GM12878 (cell line): ENCODE measurements around the gene CNTN4. TPM values are rescaled to one million over a fixed set of nuclear protein-coding genes. Genes with fewer than 3 reads are reported as not detected.

Experiments used
- ATAC-seq: fragments of 200-7000 bp; cut with Tn5 transposase; 3 replicates; pipeline ENCODE4 v1.9.1; 2020; ENCODE audit warnings: mild to moderate bottlenecking, moderate library complexity
- BruUV-seq: library from RNA; stranded (reverse); fragments of 400-500 nt; replicated peaks from 2 replicates; lab custom pipeline; 2021; lab: Mats Ljungman, UMichigan
- CTCF ChIA-PET: fragments of 300-600 bp; sonication (Branson Sonifier 250); formaldehyde crosslinking; extraction: SDS; loops from one replicate; lab custom pipeline; 2021; ENCODE audit warnings: inconsistent platforms; lab: Yijun Ruan, JAX
- POLR2A ChIA-PET: fragments of 350-600 bp; formaldehyde crosslinking; extraction: SDS; loops from one replicate; lab custom pipeline; 2021; ENCODE audit warnings: inconsistent platforms; lab: Charles Lee
- RAD21 ChIA-PET: fragments of 300-600 bp; sonication (Branson Sonifier 250); formaldehyde crosslinking; loops from one replicate; lab custom pipeline; 2023; ENCODE audit warnings: antibody characterized with exemption; ENCODE audit not compliant: unreplicated experiment; lab: Charles Lee
- SMC1A ChIA-PET: fragments of 300-600 bp; sonication (Branson Sonifier 250); formaldehyde crosslinking; loops from one replicate; lab custom pipeline; 2023; ENCODE audit not compliant: unreplicated experiment, uncharacterized antibody; lab: Charles Lee
- DNase-seq: peaks from one replicate; pipeline ENCODE4 v3.0.0-alpha.2; 2011; ENCODE audit warnings: low read depth, low spot score
- FAIRE-seq: peaks from 3 replicates; lab custom pipeline; 2011; peaks lifted over from hg19 to GRCh38; lab: Jason Lieb, UNC
- H2AFZ ChIP-seq: 2 replicates; pipeline ENCODE4 v1.6.0; 2011; ENCODE audit warnings: low read depth, low read length, control low read depth; ENCODE audit not compliant: control insufficient read depth
- H3K27ac ChIP-seq: 2 replicates; pipeline ENCODE4 v1.5.1; 2011; ENCODE audit warnings: control low read depth; ENCODE audit not compliant: control insufficient read depth, insufficient read depth
- H3K27me3 ChIP-seq, 2 experiments: replicated peaks in 1 of 2; 2 replicates each; pipeline versions ENCODE4 v1.6.0 to v1.6.1; 2011; ENCODE audit warnings: low read length in 1 of 2; ENCODE audit not compliant: control insufficient read depth in 2 of 2, insufficient read depth in 2 of 2
- H3K36me3 ChIP-seq, 2 experiments: 2 replicates each; pipeline ENCODE4 v1.5.1; 2011; ENCODE audit warnings: low read length in 1 of 2; ENCODE audit not compliant: control insufficient read depth in 2 of 2, insufficient read depth in 2 of 2
- H3K4me1 ChIP-seq: 2 replicates; pipeline ENCODE4 v1.6.1; 2011; ENCODE audit warnings: mild to moderate bottlenecking, low read length, moderate library complexity, mixed read lengths; ENCODE audit not compliant: control insufficient read depth, insufficient read depth
- H3K4me2 ChIP-seq: 2 replicates; pipeline ENCODE4 v1.6.0; 2011; ENCODE audit warnings: control low read depth; ENCODE audit not compliant: control insufficient read depth, insufficient read depth
- H3K4me3 ChIP-seq: fragments of 200-600 bp; sonication (generic); 2 replicates; pipeline ENCODE4 v1.5.1; 2016
- H3K79me2 ChIP-seq: 2 replicates; pipeline ENCODE4 v1.6.0; 2011; ENCODE audit warnings: low read length; ENCODE audit not compliant: control insufficient read depth, insufficient read depth
- H3K9ac ChIP-seq: 2 replicates; pipeline ENCODE4 v1.8.0; 2011; ENCODE audit warnings: low read length, control low read depth, mixed read lengths; ENCODE audit not compliant: control insufficient read depth, insufficient read depth
- H3K9me3 ChIP-seq: replicated peaks from 3 replicates; pipeline ENCODE4 v1.5.1; 2011; ENCODE audit warnings: mild to moderate bottlenecking, low read length; ENCODE audit not compliant: control insufficient read depth, insufficient read depth
- H4K20me1 ChIP-seq: 2 replicates; pipeline ENCODE4 v1.6.0; 2011; ENCODE audit not compliant: control insufficient read depth, insufficient read depth
- CREM ChIP-seq: IDR thresholded peaks from 2 replicates; pipeline ENCODE4 v1.6.1; 2014; ENCODE audit warnings: antibody characterized with exemption, low read depth
- CUX1 ChIP-seq: IDR thresholded peaks from 2 replicates; pipeline ENCODE4 v1.6.1; 2012; ENCODE audit warnings: improper control_type of control experiment, low read depth, low read length; ENCODE audit not compliant: insufficient replicate concordance
- E2F8 ChIP-seq: fragments of 450-650 bp; IDR thresholded peaks from 2 replicates; pipeline ENCODE4 v1.6.1; 2018; ENCODE audit warnings: mild to moderate bottlenecking, low read depth, moderate library complexity; ENCODE audit not compliant: partially characterized antibody
- HDAC2 ChIP-seq: fragments of 200-600 bp; sonication (generic); IDR thresholded peaks from 2 replicates; pipeline ENCODE4 v1.6.1; 2017
- IKZF2 ChIP-seq, 2 experiments: fragments of 450-650 bp; IDR thresholded peaks; 2 replicates each; pipeline ENCODE4 v1.6.1; 2017; ENCODE audit warnings: mild to moderate bottlenecking in 2 of 2, moderate library complexity in 2 of 2
- KAT2A ChIP-seq: conservative IDR thresholded peaks from 2 replicates; pipeline ENCODE4 v1.6.1; 2011; ENCODE audit warnings: low read depth, low read length; ENCODE audit not compliant: control insufficient read depth
- MYB ChIP-seq: fragments of 150-350 bp; IDR thresholded peaks from 2 replicates; pipeline ENCODE4 v1.6.1; 2014; ENCODE audit warnings: mild to moderate bottlenecking, low read depth, low read length, borderline replicate concordance
- PRDM15 ChIP-seq: fragments of 450-650 bp; formaldehyde crosslinking; IDR thresholded peaks from 2 replicates; pipeline ENCODE4 v1.4.0; 2020; ENCODE audit warnings: mild to moderate bottlenecking, moderate library complexity
- SIX5 ChIP-seq: IDR thresholded peaks from 2 replicates; pipeline ENCODE4 v1.6.1; 2011; ENCODE audit warnings: mild to moderate bottlenecking, low read depth, low read length, moderate library complexity; ENCODE audit not compliant: severe bottlenecking
- YBX1 ChIP-seq: fragments of 450-650 bp; IDR thresholded peaks from 2 replicates; pipeline ENCODE4 v1.6.1; 2016; ENCODE audit warnings: antibody characterized with exemption
- WGBS: methylation state at CpG from one replicate; pipeline ENCODE4 v1.1.6; 2016; ENCODE audit warnings: low lambda C conversion rate; ENCODE audit not compliant: insufficient replicate concordance, insufficient coverage; ENCODE audit errors: missing lambda C conversion rate; 5-methylcytosine and 5-hydroxymethylcytosine counted together
- in situ Hi-C: fragments of 300-500 bp; cut with MboI; formaldehyde crosslinking; loops from 9 replicates; pipeline ENCODE4 v1.14.3; 2018; ENCODE audit warnings: mixed read lengths
- intact Hi-C: fragments of 100-400 bp; cut with micrococcal nuclease; formaldehyde crosslinking; loops from one replicate; pipeline ENCODE4 v1.14.2; 2022; ENCODE audit not compliant: unreplicated experiment
- polyA plus RNA-seq, 11 experiments: library from polyadenylated mRNA; depleted of rRNA in 4 of 11; unstranded in 6 of 11; stranded (reverse) in 5 of 11; fragments of >200 nt; fragmentation: Nextera tagmentation in 4 of 11; fragmentation: Illumina TruSeq in 1 of 11; extraction: Ambion mirVana in 4 of 11; extraction: Trizol in 1 of 11; gene quantifications; 1 replicate in 1 of 11; 2 replicates in 10 of 11; pipeline versions ENCODE4 v1.2.1 to v1.2.3, GENCODE V29; 2011 to 2016; ENCODE audit warnings: inconsistent platforms in 2 of 11, missing spikeins in 2 of 11, low read depth in 1 of 11
- total RNA-seq, 4 experiments: library from RNA; depleted of rRNA in 3 of 4; stranded (reverse); fragments of >200 nt in 3 of 4; fragmentation: Illumina TruSeq in 1 of 4; extraction: Trizol in 1 of 4; gene quantifications; 2 replicates each; pipeline versions ENCODE4 v1.2.1 to v1.2.3, GENCODE V29; 2013 to 2021

The CNTN4 gene
- total and polyA plus RNA-seq, 10 of the 15 experiments (the other 5 are each of a cell fraction or from before 2014, with no cell fraction given): 0.05 to 0.43 (median 0.15) TPM; not detected in 1

GRCh38 chr3:2283818-2284217, 185.2 kb downstream of the CNTN4 start (continued):
- TF ChIP-seq SIX5: no peak

- WGBS: 46% methylated on average over 3 of the region's 3 CpGs
- CTCF ChIA-PET: no interaction called here
- Histone ChIP-seq H3K79me2 (no peaks in the 10 kb centered on the region), H2AFZ (no peak overlapping the region), H3K4me1 (no peaks in the 10 kb centered on the region), H3K9ac (no peak overlapping the region), H3K27me3 (no peaks in the 10 kb centered on the region), H3K9me3 (no peaks in the 10 kb centered on the region), H3K27ac (no peak overlapping the region), H4K20me1 (no peaks in the 10 kb centered on the region), H3K4me2 (no peak overlapping the region), H3K4me3 (no peak overlapping the region), H3K36me3 (no peaks in the 10 kb centered on the region)
- no TSS peak for BruUV-seq
- ATAC-seq: no peak
- in situ Hi-C loops (no loop called here), intact Hi-C loops (no loop called here)
- DNase-seq: no peak
- RAD21 ChIA-PET: no interaction called here
- SMC1A ChIA-PET: interaction anchor here (1.0 kb wide), 1 partner anchor 14 kb away, joined by 3 read pairs; no protein-coding TSS in a partner anchor
- no peak for TF ChIP-seq HDAC2
- TF ChIP-seq KAT2A: no peak
- TF ChIP-seq E2F8: no peak
- no peak for TF ChIP-seq CREM
- TF ChIP-seq PRDM15 (CRISPR knock-in tag): no peak
- TF ChIP-seq IKZF2 (IDR thresholded peaks at IDR 0.05): no peak
- no peak for TF ChIP-seq YBX1
- no peak for TF ChIP-seq SIX5
- TF ChIP-seq CUX1: no peak
- no peak for TF ChIP-seq MYB
- no peak for FAIRE-seq
- POLR2A ChIA-PET: no interaction called here
These were observed 202.3 kb downstream of the CNTN4 start for GRCh38 chr3:2300938-2301337.
